H1 (cell line): ENCODE results near the gene PFN2. TPM values are rescaled to one million over a fixed set of nuclear protein-coding genes. Genes with fewer than 3 reads are reported as not detected.

Experiments
- CTCF ChIA-PET: fragments of 300-600 bp; sonication (Branson Sonifier 250); formaldehyde crosslinking; loops from one replicate; lab custom pipeline; 2021; ENCODE audit not compliant: partially characterized antibody; lab: Charles Lee
- POLR2A ChIA-PET: fragments of 300-600 bp; sonication (Branson Sonifier 250); formaldehyde crosslinking; loops from one replicate; lab custom pipeline; 2021; ENCODE audit warnings: inconsistent platforms; ENCODE audit not compliant: partially characterized antibody; lab: Charles Lee
- DNase-seq, 2 experiments: peaks; one replicate each; pipeline versions ENCODE4 v3.0.0 to v3.0.0-alpha.2; 2010 to 2022; ENCODE audit warnings: low spot score in 2 of 2, low read depth in 1 of 2, mixed read lengths in 1 of 2
- FAIRE-seq: peaks from 2 replicates; lab custom pipeline; 2011; peaks lifted over from hg19 to GRCh38; lab: Jason Lieb, UNC
- H2AFZ ChIP-seq: 2 replicates; pipeline ENCODE4 v1.8.1; 2012; ENCODE audit warnings: low read length, inconsistent platforms
- H2AK5ac ChIP-seq: 2 replicates; pipeline ENCODE4 v1.6.1; 2013; ENCODE audit warnings: low read depth, low read length
- H2BK120ac ChIP-seq: replicated peaks from 2 replicates; pipeline ENCODE3; 2013; ENCODE audit warnings: low read depth, low read length, inconsistent platforms
- H2BK12ac ChIP-seq: 2 replicates; pipeline ENCODE4 v1.6.1; 2013; ENCODE audit warnings: low read depth, low read length
- H2BK15ac ChIP-seq: 2 replicates; pipeline ENCODE4 v1.6.1; 2013; ENCODE audit warnings: low read length
- H2BK20ac ChIP-seq: 2 replicates; pipeline ENCODE4 v1.6.1; 2013; ENCODE audit warnings: low read length
- H2BK5ac ChIP-seq: 2 replicates; pipeline ENCODE4 v1.6.1; 2013; ENCODE audit warnings: low read depth, low read length
- H3K14ac ChIP-seq: 2 replicates; pipeline ENCODE4 v1.6.1; 2013; ENCODE audit warnings: inconsistent platforms; ENCODE audit not compliant: insufficient read length
- H3K18ac ChIP-seq: 2 replicates; pipeline ENCODE4 v1.6.1; 2013; ENCODE audit warnings: low read length; ENCODE audit errors: extremely low read depth
- H3K23ac ChIP-seq: 2 replicates; pipeline ENCODE4 v1.6.1; 2013; ENCODE audit warnings: inconsistent platforms; ENCODE audit not compliant: insufficient read length
- H3K23me2 ChIP-seq: 2 replicates; pipeline ENCODE4 v1.6.1; 2013; ENCODE audit warnings: low read depth, low read length
- H3K27ac ChIP-seq: 2 replicates; pipeline ENCODE4 v1.6.1; 2011; ENCODE audit warnings: low read depth, low read length, inconsistent platforms
- H3K27me3 ChIP-seq, 4 experiments: replicated peaks in 1 of 4; 1 replicate in 1 of 4; 2 replicates in 3 of 4; pipeline versions ENCODE4 v1.6.1 to v1.8.1; 2011 to 2013; ENCODE audit warnings: low read length in 3 of 4, mild to moderate bottlenecking in 3 of 4, inconsistent platforms in 2 of 4, mixed read lengths in 2 of 4, moderate library complexity in 1 of 4; ENCODE audit not compliant: control insufficient read depth in 3 of 4, insufficient read depth in 3 of 4; ENCODE audit errors: extremely low read depth in 1 of 4
- H3K36me3 ChIP-seq, 4 experiments: 2 replicates each; pipeline versions ENCODE4 v1.6.1 to v1.8.1; 2011 to 2013; ENCODE audit warnings: mild to moderate bottlenecking in 4 of 4, low read length in 3 of 4, moderate library complexity in 2 of 4, control low read depth in 1 of 4, inconsistent platforms in 1 of 4; ENCODE audit not compliant: insufficient read depth in 4 of 4, control insufficient read depth in 2 of 4
- H3K4ac ChIP-seq: replicated peaks from 2 replicates; pipeline ENCODE3; 2013; ENCODE audit warnings: low read length, low read depth, mixed read lengths, inconsistent platforms; ENCODE audit not compliant: insufficient read length
- H3K4me1 ChIP-seq, 4 experiments: replicated peaks in 1 of 4; 1 replicate in 1 of 4; 2 replicates in 3 of 4; pipeline versions ENCODE4 v1.6.1 to v1.8.1; 2011 to 2013; ENCODE audit warnings: low read length in 3 of 4, inconsistent platforms in 2 of 4, mixed read lengths in 1 of 4; ENCODE audit not compliant: insufficient read depth in 4 of 4, control insufficient read depth in 3 of 4
- H3K4me2 ChIP-seq, 2 experiments: 2 replicates each; pipeline versions ENCODE4 v1.6.1 to v1.8.1; 2011 to 2013; ENCODE audit warnings: low read depth in 2 of 2, low read length in 2 of 2, control low read depth in 1 of 2, inconsistent platforms in 1 of 2, mild to moderate bottlenecking in 1 of 2; ENCODE audit not compliant: insufficient read depth in 1 of 2
- H3K4me3 ChIP-seq, 4 experiments: fragments of 200-600, 300-600 bp in 1 of 4; sonication (generic), shearing (Covaris generic), sonication (Bioruptor Twin) in 1 of 4; 2 replicates each; pipeline versions ENCODE4 v1.5.1 to v1.8.1; 2011 to 2016; ENCODE audit warnings: low read length in 4 of 4, low read depth in 3 of 4, control low read depth in 2 of 4, inconsistent platforms in 2 of 4, mild to moderate bottlenecking in 2 of 4, mixed read lengths in 1 of 4, moderate library complexity in 1 of 4; ENCODE audit not compliant: insufficient read depth in 2 of 4; ENCODE audit errors: extremely low read depth in 1 of 4
- H3K56ac ChIP-seq: replicated peaks from 2 replicates; pipeline ENCODE3; 2013; ENCODE audit warnings: low read depth, mild to moderate bottlenecking, mixed read lengths, low read length, inconsistent platforms; ENCODE audit not compliant: insufficient read length
- H3K79me1 ChIP-seq: 2 replicates; pipeline ENCODE4 v1.6.1; 2013; ENCODE audit warnings: low read depth, low read length, control low read depth
- H3K79me2 ChIP-seq, 2 experiments: 2 replicates each; pipeline versions ENCODE4 v1.6.1 to v1.8.1; 2012 to 2013; ENCODE audit warnings: low read length in 2 of 2, mild to moderate bottlenecking in 2 of 2, inconsistent platforms in 1 of 2; ENCODE audit not compliant: insufficient read depth in 2 of 2, control insufficient read depth in 1 of 2
- H3K9ac ChIP-seq, 4 experiments: replicated peaks in 1 of 4; 1 replicate in 1 of 4; 2 replicates in 3 of 4; pipeline versions ENCODE4 v1.6.1 to v1.8.1; 2011 to 2013; ENCODE audit warnings: low read depth in 3 of 4, low read length in 3 of 4, control low read depth in 2 of 4, mild to moderate bottlenecking in 2 of 4, moderate library complexity in 2 of 4, inconsistent platforms in 1 of 4; ENCODE audit errors: extremely low read depth in 1 of 4
- H3K9me3 ChIP-seq, 2 experiments: 2 replicates each; pipeline versions ENCODE4 v1.6.1 to v1.8.1; 2012 to 2013; ENCODE audit warnings: mild to moderate bottlenecking in 2 of 2, moderate library complexity in 2 of 2, control low read depth in 1 of 2, inconsistent platforms in 1 of 2, low read depth in 1 of 2, low read length in 1 of 2, mixed read lengths in 1 of 2; ENCODE audit not compliant: insufficient read depth in 2 of 2
- H4K20me1 ChIP-seq, 2 experiments: replicated peaks in 1 of 2; 2 replicates each; pipeline versions ENCODE3 to v1.8.1; 2011 to 2013; ENCODE audit warnings: inconsistent platforms in 2 of 2, low read length in 2 of 2, mild to moderate bottlenecking in 1 of 2; ENCODE audit not compliant: insufficient read depth in 2 of 2, control insufficient read depth in 1 of 2
- H4K5ac ChIP-seq: 2 replicates; pipeline ENCODE4 v1.6.1; 2013; ENCODE audit warnings: low read length, low read depth, mixed read lengths, inconsistent platforms; ENCODE audit not compliant: insufficient read length
- H4K8ac ChIP-seq: 2 replicates; pipeline ENCODE4 v1.8.0; 2013; ENCODE audit warnings: mild to moderate bottlenecking, moderate library complexity, low read length, inconsistent platforms; ENCODE audit not compliant: insufficient read depth; ENCODE audit errors: extremely low read depth
- H4K91ac ChIP-seq: replicated peaks from 2 replicates; pipeline ENCODE3; 2013; ENCODE audit warnings: low read length, mixed read lengths, inconsistent platforms; ENCODE audit not compliant: insufficient read length
- ATF2 ChIP-seq: IDR thresholded peaks from 2 replicates; pipeline ENCODE4 v1.6.1; 2012; ENCODE audit warnings: low read length, inconsistent platforms
- E2F6 ChIP-seq: IDR thresholded peaks from 2 replicates; pipeline ENCODE4 v1.6.1; 2012; ENCODE audit warnings: inconsistent platforms
- KDM1A ChIP-seq: fragments of 200-600, 300-600 bp; sonication (generic); IDR thresholded peaks from 2 replicates; pipeline ENCODE4 v1.7.1; 2016; ENCODE audit warnings: mild to moderate bottlenecking, low read length, borderline replicate concordance
- MAFK ChIP-seq: IDR thresholded peaks from 2 replicates; pipeline ENCODE4 v1.6.1; 2012; ENCODE audit warnings: low read depth, mild to moderate bottlenecking, improper control_type of control experiment, low read length
- NRF1 ChIP-seq: IDR thresholded peaks from 2 replicates; pipeline ENCODE4 v1.6.1; 2011; ENCODE audit warnings: mild to moderate bottlenecking, low read depth, low read length, improper control_type of control experiment
- SIN3A ChIP-seq, 2 experiments: IDR thresholded peaks in 1 of 2; conservative IDR thresholded peaks in 1 of 2; 2 replicates each; pipeline ENCODE4 v1.6.1; 2011 to 2012; ENCODE audit warnings: low read length in 2 of 2, improper control_type of control experiment in 1 of 2, low read depth in 1 of 2, mild to moderate bottlenecking in 1 of 2
- TBP ChIP-seq: IDR thresholded peaks from 2 replicates; pipeline ENCODE4 v1.6.1; 2011; ENCODE audit warnings: low read depth, low read length, improper control_type of control experiment
- WGBS, 2 experiments: shearing (Covaris generic) in 1 of 2; methylation state at CpG; one replicate each; pipeline versions ENCODE4 v1.1.6 to v1.1.7; 2013 to 2015; ENCODE audit warnings: low lambda C conversion rate in 2 of 2, mixed read lengths in 2 of 2, inconsistent platforms in 1 of 2, low coverage in 1 of 2, missing lambda C conversion rate in 1 of 2; ENCODE audit not compliant: insufficient replicate concordance in 2 of 2, insufficient coverage in 1 of 2, insufficient read length in 1 of 2; ENCODE audit errors: extremely low coverage in 1 of 2, missing lambda C conversion rate in 1 of 2; 5-methylcytosine and 5-hydroxymethylcytosine counted together
- polyA plus RNA-seq, 7 experiments: library from polyadenylated mRNA; depleted of rRNA in 3 of 7; stranded (reverse) in 5 of 7; unstranded in 2 of 7; fragments of >200 nt in 5 of 7; fragments of 200-250 nt in 2 of 7; gene quantifications; 1 replicate in 5 of 7; 2 replicates in 1 of 7; 4 replicates in 1 of 7; pipeline versions ENCODE4 v1.2.1 to v1.2.3, GENCODE V29; 2011 to 2013; ENCODE audit warnings: missing spikeins in 2 of 7, mixed read lengths in 2 of 7
- total RNA-seq: library from RNA; stranded (reverse); fragmentation: NEBNext Ultra II Directional; extraction: Animal tissue kit (Norgen Biotek cat#: 25700); gene quantifications from 2 replicates; pipeline ENCODE4 v1.2.1, GENCODE V29; 2021

Gene PFN2
- total and polyA plus RNA-seq, 2 of the 8 experiments (the other 6 are each of a cell fraction or from before 2014, with no cell fraction given) = 175 to 311 TPM

DNA sequence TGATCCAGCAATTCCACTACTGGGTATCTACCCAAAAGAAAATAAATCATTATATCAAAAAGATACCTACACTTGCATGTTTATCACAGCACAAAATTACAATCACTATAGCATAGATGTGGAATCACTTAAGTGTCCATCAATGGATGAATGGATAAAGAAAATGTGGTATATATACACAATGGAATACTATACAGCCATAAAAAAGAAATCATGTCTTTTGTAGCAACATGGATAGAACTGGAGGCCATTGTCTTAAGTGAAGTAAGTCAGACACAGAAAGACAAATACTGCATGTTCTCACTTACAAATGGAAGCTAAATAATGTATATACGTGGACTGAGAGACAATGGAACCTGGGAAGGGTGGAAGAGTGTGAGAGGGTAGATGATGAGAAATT, 28.3 kb upstream of the PFN2 start:
- Histone ChIP-seq H3K23ac (no peak overlapping the region), H4K91ac (no peak overlapping the region), H3K36me3 (no peaks in the 10 kb centered on the region), H2BK12ac (no peak overlapping the region), H3K18ac (no peak overlapping the region), H3K79me1 (no peaks in the 10 kb centered on the region), H4K8ac (no peak overlapping the region), H2AK5ac (no peak overlapping the region), H3K4me2 (no peak overlapping the region), H2BK5ac (no peak overlapping the region), H4K20me1 (no peaks in the 10 kb centered on the region), H3K4ac (no peak overlapping the region), H2BK20ac (no peak overlapping the region), H3K23me2 (no peaks in the 10 kb centered on the region), H3K4me3 (no peak overlapping the region), H3K9ac (no peak overlapping the region), H3K27ac (no peak overlapping the region), H3K56ac (no peak overlapping the region), H2BK120ac (no peak overlapping the region), H3K4me1 (no peaks in the 10 kb centered on the region), H2AFZ (no peak overlapping the region), H3K27me3 (no peaks in the 10 kb centered on the region), H3K9me3 (0 out of 4 replicates have a peak, but pooled peaks cover 0 to 2% of the 10 kb centered on the region in 2 experiments), H3K14ac (no peak overlapping the region), H4K5ac (no peak overlapping the region), H3K79me2 (no peaks in the 10 kb centered on the region), H2BK15ac (no peak overlapping the region)
- POLR2A ChIA-PET = no interaction called here
- CTCF ChIA-PET = no interaction called here
- FAIRE-seq (no peak), DNase-seq (no peak)
- TF ChIP-seq NRF1 (no peak), ATF2 (no peak), E2F6 (no peak), TBP (no peak), SIN3A (conservative IDR thresholded peaks at IDR 0.05 in 1 of 2, IDR thresholded peaks at IDR 0.05 in 1 of 2; ENCODE audit: low read depth in 1 of 2, low read length in 2 of 2) (no peak), KDM1A (peak; percentile 36; the same call in 1 of the 2 replicates), MAFK (no peak)
- WGBS, 2 experiments = 91% methylated on average over 1 of the region's 1 CpG; no CpG with 5 or more reads in 1 of the 2 experiments
